Hepatocyte (in vitro differentiated cells): Measurements from ENCODE around the gene ASS1.

Experiments used
- EZH2phosphoT487 ChIP-seq: fragments of 200-600 bp; sonication (generic); IDR thresholded peaks from one replicate; pipeline ENCODE4 v1.6.1; 2018; ENCODE audit warnings: antibody characterized with exemption, mild to moderate bottlenecking, low read depth, moderate library complexity; ENCODE audit not compliant: unreplicated experiment, severe bottlenecking
- TF ChIP-seq, protein P1 (sequence below): fragments of 200-600 bp; sonication (generic); IDR thresholded peaks from 2 replicates; pipeline ENCODE4 v1.5.1; 2016; ENCODE audit warnings: antibody characterized with exemption, mild to moderate bottlenecking; ENCODE audit not compliant: poor library complexity

GRCh38 chr9:130467316-130467715 lies 22.6 kb downstream of the ASS1 start:
- TF ChIP-seq EZH2phosphoT487, result no peak
- TF ChIP-seq, protein P1, sequence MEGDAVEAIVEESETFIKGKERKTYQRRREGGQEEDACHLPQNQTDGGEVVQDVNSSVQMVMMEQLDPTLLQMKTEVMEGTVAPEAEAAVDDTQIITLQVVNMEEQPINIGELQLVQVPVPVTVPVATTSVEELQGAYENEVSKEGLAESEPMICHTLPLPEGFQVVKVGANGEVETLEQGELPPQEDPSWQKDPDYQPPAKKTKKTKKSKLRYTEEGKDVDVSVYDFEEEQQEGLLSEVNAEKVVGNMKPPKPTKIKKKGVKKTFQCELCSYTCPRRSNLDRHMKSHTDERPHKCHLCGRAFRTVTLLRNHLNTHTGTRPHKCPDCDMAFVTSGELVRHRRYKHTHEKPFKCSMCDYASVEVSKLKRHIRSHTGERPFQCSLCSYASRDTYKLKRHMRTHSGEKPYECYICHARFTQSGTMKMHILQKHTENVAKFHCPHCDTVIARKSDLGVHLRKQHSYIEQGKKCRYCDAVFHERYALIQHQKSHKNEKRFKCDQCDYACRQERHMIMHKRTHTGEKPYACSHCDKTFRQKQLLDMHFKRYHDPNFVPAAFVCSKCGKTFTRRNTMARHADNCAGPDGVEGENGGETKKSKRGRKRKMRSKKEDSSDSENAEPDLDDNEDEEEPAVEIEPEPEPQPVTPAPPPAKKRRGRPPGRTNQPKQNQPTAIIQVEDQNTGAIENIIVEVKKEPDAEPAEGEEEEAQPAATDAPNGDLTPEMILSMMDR, result no peak
